ENCODE results near the gene TANK. TPM values are rescaled to one million over a fixed set of nuclear protein-coding genes. Genes with fewer than 3 reads are reported as not detected.

Gene TANK
- total RNA-seq, 1 donor from 2014 or later: 150 TPM

- H3K36me3 Mint-ChIP-seq (ENCODE audit: low read depth): peaks cover 91% of the 10 kb centered on the region
These were observed 12.4 kb upstream of the TANK start for GRCh38 chr2:161147856-161148255.

DNA sequence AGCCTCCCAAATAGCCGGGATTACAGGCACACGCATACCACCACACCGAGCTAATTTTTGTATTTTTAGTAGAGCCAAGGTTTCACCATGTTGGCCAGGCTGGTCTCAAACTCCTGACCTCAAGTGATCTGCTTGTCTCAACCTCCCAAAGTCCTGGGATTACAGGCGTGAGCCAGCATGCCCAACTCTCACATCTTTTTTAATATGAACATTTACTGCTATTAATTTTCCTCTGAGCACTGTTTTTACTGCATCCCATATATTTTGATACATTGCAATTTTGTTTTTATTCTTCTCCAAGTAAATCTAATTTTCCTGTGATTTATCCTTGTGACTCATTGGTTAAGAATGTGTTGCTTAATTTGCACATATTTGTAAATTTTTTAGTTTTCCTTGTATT is 9.5 kb upstream of the TANK start:
- Mint-ChIP-seq H3K27me3 (no peaks in the 10 kb centered on the region), H3K36me3 (ENCODE audit: low read depth) (peaks cover 86% of the 10 kb centered on the region), H3K27ac (no peak overlapping the region), H3K4me3 (no peak overlapping the region), H3K9me3 (peaks cover 36% of the 10 kb centered on the region), H3K4me1 (peaks cover 66% of the 10 kb centered on the region)
- CTCF ChIA-PET: no interaction called here
- DNase-seq: no peak
- intact Hi-C loops (cut with micrococcal nuclease): loop anchor here (1.0 kb wide), 1 partner anchor 10 kb away; the partner anchor contains the start of gene TANK
- POLR2A ChIA-PET: no interaction called here
- ATAC-seq (ENCODE audit: low read depth): no peak
- TF ChIP-seq, protein P1, sequence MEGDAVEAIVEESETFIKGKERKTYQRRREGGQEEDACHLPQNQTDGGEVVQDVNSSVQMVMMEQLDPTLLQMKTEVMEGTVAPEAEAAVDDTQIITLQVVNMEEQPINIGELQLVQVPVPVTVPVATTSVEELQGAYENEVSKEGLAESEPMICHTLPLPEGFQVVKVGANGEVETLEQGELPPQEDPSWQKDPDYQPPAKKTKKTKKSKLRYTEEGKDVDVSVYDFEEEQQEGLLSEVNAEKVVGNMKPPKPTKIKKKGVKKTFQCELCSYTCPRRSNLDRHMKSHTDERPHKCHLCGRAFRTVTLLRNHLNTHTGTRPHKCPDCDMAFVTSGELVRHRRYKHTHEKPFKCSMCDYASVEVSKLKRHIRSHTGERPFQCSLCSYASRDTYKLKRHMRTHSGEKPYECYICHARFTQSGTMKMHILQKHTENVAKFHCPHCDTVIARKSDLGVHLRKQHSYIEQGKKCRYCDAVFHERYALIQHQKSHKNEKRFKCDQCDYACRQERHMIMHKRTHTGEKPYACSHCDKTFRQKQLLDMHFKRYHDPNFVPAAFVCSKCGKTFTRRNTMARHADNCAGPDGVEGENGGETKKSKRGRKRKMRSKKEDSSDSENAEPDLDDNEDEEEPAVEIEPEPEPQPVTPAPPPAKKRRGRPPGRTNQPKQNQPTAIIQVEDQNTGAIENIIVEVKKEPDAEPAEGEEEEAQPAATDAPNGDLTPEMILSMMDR (IDR thresholded peaks at IDR 0.05): no peak

More at GRCh38 chr2:161147856-161148255, 12.4 kb upstream of the TANK start:
- no peak overlapping the region for H3K4me3 Mint-ChIP-seq
- peaks cover 76% of the 10 kb centered on the region for H3K4me1 Mint-ChIP-seq
- CTCF ChIA-PET: no interaction called here
- H3K27ac Mint-ChIP-seq: peak overlapping the region; percentile 50
- H3K9me3 Mint-ChIP-seq: peaks cover 36% of the 10 kb centered on the region
- TF ChIP-seq, protein P1 (IDR thresholded peaks at IDR 0.05): no peak
- ATAC-seq (ENCODE audit: low read depth): peak; percentile 58
- DNase-seq: no peak
- intact Hi-C loops (cut with micrococcal nuclease): loop anchor here (1.0 kb wide), 1 partner anchor 9 kb away; no protein-coding TSS in a partner anchor
- H3K27me3 Mint-ChIP-seq: no peaks in the 10 kb centered on the region
- POLR2A ChIA-PET: no interaction called here

DNA sequence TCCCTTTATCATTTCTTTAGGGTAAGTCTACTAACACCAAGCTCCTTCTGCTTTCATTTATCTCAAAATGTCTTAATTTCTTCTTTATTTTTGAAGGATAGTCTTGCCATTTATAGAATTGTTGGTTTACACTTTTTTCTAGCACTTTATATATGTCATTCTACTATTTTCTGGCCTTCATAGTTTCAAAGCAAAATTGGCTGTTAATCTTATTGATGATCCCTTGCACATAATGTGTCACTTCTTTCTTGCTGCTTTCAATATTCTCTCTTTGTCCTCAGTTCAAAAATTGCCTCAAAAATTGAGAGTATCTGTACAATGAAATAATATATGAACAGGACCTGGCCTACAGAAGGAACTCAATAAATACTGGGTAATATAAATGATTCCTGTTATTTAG is 7.9 kb upstream of the TANK start:
- ChIA-PET CTCF (no interaction called here), POLR2A (interaction anchor here (1.1 kb wide), 1 partner anchor 11 kb away, joined by 3 read pairs; no protein-coding TSS in a partner anchor)
- intact Hi-C loops (cut with micrococcal nuclease): no loop called here
- Mint-ChIP-seq H3K27ac (no peak overlapping the region), H3K27me3 (no peaks in the 10 kb centered on the region), H3K4me3 (no peak overlapping the region), H3K9me3 (peaks cover 36% of the 10 kb centered on the region), H3K4me1 (peaks cover 66% of the 10 kb centered on the region), H3K36me3 (ENCODE audit: low read depth) (peaks cover 87% of the 10 kb centered on the region)
- TF ChIP-seq, protein P1 (IDR thresholded peaks at IDR 0.05): no peak
- no peak for DNase-seq
- ATAC-seq (ENCODE audit: low read depth): no peak

- H3K27me3 Mint-ChIP-seq: no peaks in the 10 kb centered on the region
- TF ChIP-seq, protein P1 (IDR thresholded peaks at IDR 0.05): no peak
- peaks cover 77% of the 10 kb centered on the region for H3K4me1 Mint-ChIP-seq
- peak overlapping the region; percentile 37 for H3K27ac Mint-ChIP-seq
- H3K4me3 Mint-ChIP-seq: no peak overlapping the region
- POLR2A ChIA-PET: interaction anchor here (0.8 kb wide), 1 partner anchor 20 kb away, joined by 3 read pairs; no protein-coding TSS in a partner anchor
- CTCF ChIA-PET: no interaction called here
- no peak for DNase-seq
- H3K9me3 Mint-ChIP-seq: no peaks in the 10 kb centered on the region
- peaks cover 65% of the 10 kb centered on the region for H3K36me3 Mint-ChIP-seq (ENCODE audit: low read depth)
- no peak for ATAC-seq (ENCODE audit: low read depth)
- intact Hi-C loops (cut with micrococcal nuclease): no loop called here
These were observed 1.3 kb upstream of the TANK start for GRCh38 chr2:161158882-161159281.

DNA sequence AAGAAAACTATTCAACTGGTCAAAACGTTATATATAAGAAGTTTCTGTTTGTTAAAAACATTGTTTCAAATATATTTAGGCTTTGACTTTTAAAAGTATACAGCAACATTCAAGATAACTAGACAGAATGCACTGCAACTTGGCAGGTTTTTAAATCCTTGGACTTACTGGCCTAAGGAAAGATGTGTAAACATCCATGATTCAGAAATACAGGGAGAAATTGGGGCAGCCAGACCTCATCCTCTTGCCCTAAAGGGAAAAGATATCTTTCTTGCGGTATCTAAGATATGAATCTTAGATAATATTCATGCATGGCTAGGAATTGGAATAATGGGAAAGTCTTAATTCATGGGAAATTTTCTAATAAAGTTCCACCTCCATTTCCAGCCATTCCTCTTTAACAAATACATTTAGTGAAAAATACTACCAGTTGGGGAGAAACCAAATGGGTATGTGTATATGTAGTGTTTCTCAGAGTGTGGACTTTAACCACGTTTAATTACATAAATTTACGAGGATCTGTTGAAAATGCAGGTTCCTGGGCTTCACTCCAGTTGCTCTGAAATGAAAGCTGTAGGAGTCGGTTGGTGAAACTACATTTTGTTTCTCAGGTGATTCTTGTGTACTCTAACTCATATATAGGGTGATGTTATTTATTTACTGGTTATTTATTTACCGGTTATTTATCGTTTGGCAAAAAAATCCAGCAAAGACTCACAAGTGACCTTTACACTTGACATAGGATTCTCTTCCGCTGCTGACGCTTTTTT is 587 bp upstream of the TANK start:
- no peaks in the 10 kb centered on the region for H3K9me3 Mint-ChIP-seq
- ChIA-PET CTCF (no interaction called here), POLR2A (interaction anchor here (0.6 to 2.7 kb wide), 8 partner anchors 9 to 731 kb away, joined by 3 to 23 read pairs (median 6); no protein-coding TSS in a partner anchor)
- H3K36me3 Mint-ChIP-seq (ENCODE audit: low read depth): peaks cover 63% of the 10 kb centered on the region
- DNase-seq: no peak
- intact Hi-C loops (cut with micrococcal nuclease): loop anchor here (1.0 to 10.0 kb wide), 11 partner anchors 8 to 1875 kb away; partner anchors contain the start of genes IFIH1, PSMD14 and WDSUB1
- peak overlapping the region; percentile 89 for H3K4me3 Mint-ChIP-seq
- TF ChIP-seq, protein P1 (IDR thresholded peaks at IDR 0.05): no peak
- no peaks in the 10 kb centered on the region for H3K27me3 Mint-ChIP-seq
- peak overlapping the region; percentile 91 for H3K27ac Mint-ChIP-seq
- no peak for ATAC-seq (ENCODE audit: low read depth)
- H3K4me1 Mint-ChIP-seq: peaks cover 75% of the 10 kb centered on the region

All from activated B cell treated with CpG ODN at 0.5 μM for 24 hours (primary cell).